Ammon's horn (tissue), 1 donor: ENCODE measurements around the gene ORAI3.

ENCODE experiments used
- DNase-seq: peaks from one replicate; pipeline ENCODE4 v3.0.0-alpha.2; 2016; ENCODE audit warnings: low spot score

The ORAI3 gene

GRCh38 chr16:30971298-30971697 is 22.4 kb downstream of the ORAI3 start:
- no peak for DNase-seq

- no peak for DNase-seq
Measured at GRCh38 chr16:30972872-30973271, 24.0 kb downstream of the ORAI3 start.

GRCh38 chr16:30974348-30974747 is 25.5 kb downstream of the ORAI3 start:
- DNase-seq = no peak

- DNase-seq = no peak
Measured at GRCh38 chr16:30976486-30976885, 27.6 kb downstream of the ORAI3 start.

GRCh38 chr16:30977502-30977901 is 28.6 kb downstream of the ORAI3 start:
- no peak for DNase-seq

GRCh38 chr16:30979170-30980022 is 30.5 kb downstream of the ORAI3 start:
- no peak for DNase-seq

- no peak for DNase-seq
Measured at GRCh38 chr16:30980023-30980371, 31.1 kb downstream of the ORAI3 start.

- no peak for DNase-seq
Measured at GRCh38 chr16:30980434-30980833, 31.6 kb downstream of the ORAI3 start.

- no peak for DNase-seq
Measured at GRCh38 chr16:30980959-30981358, 32.1 kb downstream of the ORAI3 start.

GRCh38 chr16:30982548-30983288 is 33.9 kb downstream of the ORAI3 start:
- DNase-seq = no peak

GRCh38 chr16:30983289-30983889 is 34.5 kb downstream of the ORAI3 start:
- DNase-seq = no peak

GRCh38 chr16:30983898-30984610 is 35.2 kb downstream of the ORAI3 start:
- DNase-seq = no peak

- DNase-seq = peak; percentile 75
Measured at GRCh38 chr16:30984669-30985400, 36.0 kb downstream of the ORAI3 start, which contains the start of gene HSD3B7. Gene HSD3B7 (plus strand): TSS chr16:30985207. CDS start chr16:30985659, 452 bp downstream.

- no peak for DNase-seq
Measured at GRCh38 chr16:30985401-30986128, 36.7 kb downstream of the ORAI3 start.

- no peak for DNase-seq
Measured at GRCh38 chr16:30986129-30986991, 37.5 kb downstream of the ORAI3 start.

GRCh38 chr16:30987581-30988190 is 38.8 kb downstream of the ORAI3 start:
- DNase-seq = no peak

GRCh38 chr16:30989469-30990047 is 40.7 kb downstream of the ORAI3 start:
- DNase-seq = no peak

GRCh38 chr16:30990105-30990504 is 41.2 kb downstream of the ORAI3 start:
- no peak for DNase-seq

- DNase-seq = no peak
Measured at GRCh38 chr16:30991052-30991451, 42.2 kb downstream of the ORAI3 start.
